HG03095 (cell line): ENCODE results near the gene DRC7.
"Not testable (repeated sequence)": the region's sequence is repeated elsewhere in the genome, so short reads cannot be mapped to it uniquely, and the experiment has no call there.

ENCODE experiments used
- ATAC-seq: cut with Tn5 transposase; IDR thresholded peaks from one replicate; pipeline ENCODE4 v1.9.1; 2021; ENCODE audit warnings: moderate library complexity; ENCODE audit not compliant: unreplicated experiment

Gene DRC7

GRCh38 chr16:57660715-57661463, 33.7 kb upstream of the DRC7 start:
- no peak for ATAC-seq

- ATAC-seq = no peak
These were observed 33.1 kb upstream of the DRC7 start for GRCh38 chr16:57661510-57661909.

- ATAC-seq = no peak
These were observed 32.4 kb upstream of the DRC7 start for GRCh38 chr16:57661936-57662906.

GRCh38 chr16:57663436-57663835, 31.2 kb upstream of the DRC7 start:
- ATAC-seq = no peak

- no peak for ATAC-seq
These were observed 30.5 kb upstream of the DRC7 start for GRCh38 chr16:57663917-57664661.

- ATAC-seq = no peak
These were observed 30.0 kb upstream of the DRC7 start for GRCh38 chr16:57664662-57665025.

GRCh38 chr16:57665541-57665940, 29.1 kb upstream of the DRC7 start:
- no peak for ATAC-seq

GRCh38 chr16:57666353-57667047, 28.1 kb upstream of the DRC7 start:
- ATAC-seq = no peak

GRCh38 chr16:57667048-57667525, 27.5 kb upstream of the DRC7 start:
- no peak for ATAC-seq

- no peak for ATAC-seq
These were observed 26.9 kb upstream of the DRC7 start for GRCh38 chr16:57667526-57668262.

GRCh38 chr16:57668263-57668571, 26.4 kb upstream of the DRC7 start, which contains the start of gene ADGRG3:
ADGRG3 (plus strand) TSS chr16:57668306; CDS start chr16:57668348, 42 bp downstream.
- no peak for ATAC-seq

GRCh38 chr16:57668630-57669475, 25.8 kb upstream of the DRC7 start:
- ATAC-seq = no peak

GRCh38 chr16:57669476-57670162, 25.0 kb upstream of the DRC7 start:
- no peak for ATAC-seq

- ATAC-seq = no peak
These were observed 24.4 kb upstream of the DRC7 start for GRCh38 chr16:57670196-57670595.

- ATAC-seq = not testable (repeated sequence)
These were observed 23.2 kb upstream of the DRC7 start for GRCh38 chr16:57671451-57671850.

- ATAC-seq = no peak
These were observed 22.2 kb upstream of the DRC7 start for GRCh38 chr16:57672416-57672815.

- ATAC-seq = no peak
These were observed 21.8 kb upstream of the DRC7 start for GRCh38 chr16:57672824-57673223.

- ATAC-seq = no peak
These were observed 18.7 kb upstream of the DRC7 start for GRCh38 chr16:57675741-57676551.
